Measurements from ENCODE around the gene ZDHHC14.

Gene ZDHHC14

GRCh38 chr6:157436944-157437336, 56.0 kb downstream of the ZDHHC14 start:
- H3K4me3 ChIP-seq (ENCODE audit: low read depth, low read length), result no peak overlapping the region

GRCh38 chr6:157438611-157439111, 57.7 kb downstream of the ZDHHC14 start:
- no peak overlapping the region for H3K4me3 ChIP-seq (ENCODE audit: low read depth, low read length)

- no peak overlapping the region for H3K4me3 ChIP-seq (ENCODE audit: low read depth, low read length)
Measured at GRCh38 chr6:157440171-157440570, 59.2 kb downstream of the ZDHHC14 start.

GRCh38 chr6:157442291-157442690, 61.3 kb downstream of the ZDHHC14 start:
- H3K4me3 ChIP-seq (ENCODE audit: low read depth, low read length), result no peak overlapping the region

GRCh38 chr6:157443066-157443800, 62.2 kb downstream of the ZDHHC14 start:
- no peak overlapping the region for H3K4me3 ChIP-seq (ENCODE audit: low read depth, low read length)

- no peak overlapping the region for H3K4me3 ChIP-seq (ENCODE audit: low read depth, low read length)
Measured at GRCh38 chr6:157445277-157446009, 64.5 kb downstream of the ZDHHC14 start.

- H3K4me3 ChIP-seq (ENCODE audit: low read depth, low read length), result no peak overlapping the region
Measured at GRCh38 chr6:157447735-157448134, 66.7 kb downstream of the ZDHHC14 start.

GRCh38 chr6:157449610-157450009, 68.6 kb downstream of the ZDHHC14 start:
- H3K4me3 ChIP-seq (ENCODE audit: low read depth, low read length), result no peak overlapping the region

GRCh38 chr6:157450931-157451742, 70.1 kb downstream of the ZDHHC14 start:
- no peak overlapping the region for H3K4me3 ChIP-seq (ENCODE audit: low read depth, low read length)

- H3K4me3 ChIP-seq (ENCODE audit: low read depth, low read length), result no peak overlapping the region
Measured at GRCh38 chr6:157452096-157452495, 71.1 kb downstream of the ZDHHC14 start.

GRCh38 chr6:157453131-157453530, 72.1 kb downstream of the ZDHHC14 start:
- H3K4me3 ChIP-seq (ENCODE audit: low read depth, low read length), result no peak overlapping the region

- no peak overlapping the region for H3K4me3 ChIP-seq (ENCODE audit: low read depth, low read length)
Measured at GRCh38 chr6:157453978-157454377, 73.0 kb downstream of the ZDHHC14 start.

GRCh38 chr6:157454762-157455714, 74.0 kb downstream of the ZDHHC14 start:
- no peak overlapping the region for H3K4me3 ChIP-seq (ENCODE audit: low read depth, low read length)

GRCh38 chr6:157455731-157456523, 74.9 kb downstream of the ZDHHC14 start:
- no peak overlapping the region for H3K4me3 ChIP-seq (ENCODE audit: low read depth, low read length)

GRCh38 chr6:157456524-157456829, 75.5 kb downstream of the ZDHHC14 start:
- H3K4me3 ChIP-seq (ENCODE audit: low read depth, low read length), result no peak overlapping the region

GRCh38 chr6:157457787-157458186, 76.8 kb downstream of the ZDHHC14 start:
- no peak overlapping the region for H3K4me3 ChIP-seq (ENCODE audit: low read depth, low read length)

- no peak overlapping the region for H3K4me3 ChIP-seq (ENCODE audit: low read depth, low read length)
Measured at GRCh38 chr6:157459327-157459726, 78.3 kb downstream of the ZDHHC14 start.

GRCh38 chr6:157460182-157460999, 79.4 kb downstream of the ZDHHC14 start:
- H3K4me3 ChIP-seq (ENCODE audit: low read depth, low read length), result no peak overlapping the region
